GM12873 (cell line): ENCODE results near the gene LPCAT4.

Experiments
- CTCF ChIP-seq: IDR thresholded peaks from 2 replicates; pipeline ENCODE4 v1.5.1; 2012; ENCODE audit warnings: low read depth, mild to moderate bottlenecking, moderate library complexity, low read length, control low read depth; ENCODE audit not compliant: insufficient read depth; ENCODE audit errors: missing control alignments

Gene LPCAT4

GRCh38 chr15:34365836-34366235 lies 1.2 kb downstream of the LPCAT4 start:
- TF ChIP-seq CTCF, result no peak

GRCh38 chr15:34365091-34365825 lies 1.7 kb downstream of the LPCAT4 start:
- TF ChIP-seq CTCF, result no peak

DNA sequence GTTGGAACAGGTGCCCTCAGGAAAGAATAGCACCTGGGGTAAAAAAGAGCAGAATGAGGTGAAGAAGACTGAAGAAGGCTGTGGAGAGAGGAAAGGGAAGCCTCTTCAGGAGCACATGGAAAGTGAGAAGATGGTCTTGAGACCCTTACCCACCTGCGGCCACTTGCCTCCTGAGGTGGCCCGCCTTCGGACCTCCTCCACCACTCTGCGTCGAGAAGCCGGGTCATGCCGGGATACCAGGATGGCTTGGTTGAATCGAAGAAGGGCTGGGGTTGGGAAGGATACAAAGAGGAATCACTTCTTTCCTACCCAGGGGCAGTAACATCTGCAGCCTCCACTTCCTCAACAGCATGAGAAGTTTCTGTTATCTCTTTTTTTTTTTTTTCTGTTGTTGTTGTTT lies 3.0 kb downstream of the LPCAT4 start:
- no peak for TF ChIP-seq CTCF

DNA sequence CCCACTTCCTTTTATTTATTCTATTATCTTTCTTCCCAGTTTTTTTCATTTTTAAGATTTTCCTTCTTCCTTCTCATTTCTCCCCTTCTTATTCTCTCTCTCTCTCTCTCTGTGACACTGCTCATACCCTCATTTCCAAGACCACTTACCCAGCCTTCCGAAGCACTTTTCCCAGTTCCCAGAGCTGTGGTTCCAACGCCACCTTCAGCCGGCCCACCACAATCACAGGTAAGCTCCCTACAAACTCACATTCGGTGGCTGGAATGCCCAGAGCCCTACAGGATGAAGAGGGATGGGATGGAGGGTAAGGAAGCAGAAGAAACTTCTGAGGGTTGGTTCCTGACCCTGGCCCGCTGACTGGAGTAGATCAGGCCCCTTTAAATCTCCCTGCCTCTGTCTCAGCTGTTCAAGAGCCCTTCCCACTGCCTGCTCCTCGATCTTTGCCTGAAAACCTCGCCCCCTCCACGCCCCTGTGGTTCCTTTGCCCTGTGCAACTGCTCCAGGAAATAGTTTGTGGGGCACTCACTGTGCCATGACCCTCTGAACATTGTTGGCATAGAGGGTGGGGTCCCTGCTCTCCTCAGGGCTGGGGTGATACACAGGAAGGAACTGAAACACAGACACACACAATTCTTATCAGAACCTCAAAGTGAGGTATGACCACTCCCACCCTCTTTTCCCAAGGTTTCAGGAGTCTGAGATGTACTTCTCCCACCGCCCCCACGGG lies 4.8 kb downstream of the LPCAT4 start:
- TF ChIP-seq CTCF, result no peak

GRCh38 chr15:34361278-34361677 lies 5.7 kb downstream of the LPCAT4 start:
- no peak for TF ChIP-seq CTCF

GRCh38 chr15:34360298-34360697 lies 6.7 kb downstream of the LPCAT4 start:
- no peak for TF ChIP-seq CTCF

GRCh38 chr15:34359416-34359815 lies 7.6 kb downstream of the LPCAT4 start:
- no peak for TF ChIP-seq CTCF
